Measurements from ENCODE around the gene NFIC.

- TF ChIP-seq CTCF (conservative IDR thresholded peaks at IDR 0.05) (no peak), EZH2 (IDR thresholded peaks at IDR 0.05; ENCODE audit: low read depth) (no peak)
Observed at GRCh38 chr19:3434630-3435553, 68.5 kb downstream of the NFIC start.
